GM21576 (cell line): ENCODE measurements around the gene PI4KA.
"Not testable (repeated sequence)": the region's sequence is repeated elsewhere in the genome, so short reads cannot be mapped to it uniquely, and the experiment has no call there.

ENCODE experiments used
- ATAC-seq: cut with Tn5 transposase; IDR thresholded peaks from one replicate; pipeline ENCODE4 v1.9.1; 2021; ENCODE audit warnings: mild to moderate bottlenecking, moderate library complexity; ENCODE audit not compliant: unreplicated experiment

Gene PI4KA

GRCh38 chr22:20732431-20732830 is 126.2 kb downstream of the PI4KA start:
- not testable (repeated sequence) for ATAC-seq

GRCh38 chr22:20729194-20729593 is 129.4 kb downstream of the PI4KA start:
- no peak for ATAC-seq

- ATAC-seq = no peak
Observed at GRCh38 chr22:20728523-20729190, 130.0 kb downstream of the PI4KA start.

GRCh38 chr22:20727118-20728015 is 131.2 kb downstream of the PI4KA start:
- ATAC-seq = no peak

- ATAC-seq = no peak
Observed at GRCh38 chr22:20725987-20726558, 132.5 kb downstream of the PI4KA start.

GRCh38 chr22:20724676-20725454 is 133.7 kb downstream of the PI4KA start:
- ATAC-seq = no peak

GRCh38 chr22:20721409-20722218 is 137.0 kb downstream of the PI4KA start:
- ATAC-seq = no peak

GRCh38 chr22:20720692-20721408 is 137.8 kb downstream of the PI4KA start:
- ATAC-seq = no peak

GRCh38 chr22:20718727-20719126 is 139.9 kb downstream of the PI4KA start:
- not testable (repeated sequence) for ATAC-seq

GRCh38 chr22:20717981-20718380 is 140.6 kb downstream of the PI4KA start:
- not testable (repeated sequence) for ATAC-seq

GRCh38 chr22:20717213-20717866 is 141.3 kb downstream of the PI4KA start:
- ATAC-seq = not testable (repeated sequence)

GRCh38 chr22:20713116-20713515 is 145.5 kb downstream of the PI4KA start:
- not testable (repeated sequence) for ATAC-seq

- not testable (repeated sequence) for ATAC-seq
Observed at GRCh38 chr22:20709966-20710365, 148.6 kb downstream of the PI4KA start.

- not testable (repeated sequence) for ATAC-seq
Observed at GRCh38 chr22:20707549-20708118, 151.0 kb downstream of the PI4KA start.

- ATAC-seq = not testable (repeated sequence)
Observed at GRCh38 chr22:20703816-20704609, 154.6 kb downstream of the PI4KA start.

GRCh38 chr22:20703414-20703806 is 155.2 kb downstream of the PI4KA start:
- peak; percentile 28 for ATAC-seq

- peak; percentile 71 for ATAC-seq
Observed at GRCh38 chr22:20702546-20703413, 155.8 kb downstream of the PI4KA start.
